HL-60/S4 (cell line): ENCODE measurements around the gene HAGH.

ENCODE experiments used
- in situ Hi-C: fragments of 300-500 bp; cut with MboI; formaldehyde crosslinking; loops from 2 replicates; pipeline ENCODE4 v1.14.3; 2022; ENCODE audit warnings: low sequenced_read_pairs

Gene HAGH

GRCh38 chr16:1789643-1790045 lies 37.0 kb downstream of the HAGH start:
- in situ Hi-C loops = no loop called here

- in situ Hi-C loops = no loop called here
Measured at GRCh38 chr16:1788708-1789100, 37.9 kb downstream of the HAGH start.

GRCh38 chr16:1788095-1788707 lies 38.4 kb downstream of the HAGH start:
- in situ Hi-C loops = no loop called here

GRCh38 chr16:1787322-1788094 lies 39.1 kb downstream of the HAGH start:
- in situ Hi-C loops = no loop called here

- in situ Hi-C loops = no loop called here
Measured at GRCh38 chr16:1787056-1787321, 39.6 kb downstream of the HAGH start.

GRCh38 chr16:1786242-1787055 lies 40.2 kb downstream of the HAGH start:
- in situ Hi-C loops = no loop called here

GRCh38 chr16:1785846-1786170 lies 40.8 kb downstream of the HAGH start:
- in situ Hi-C loops = no loop called here

GRCh38 chr16:1784977-1785845 lies 41.4 kb downstream of the HAGH start:
- in situ Hi-C loops = no loop called here

GRCh38 chr16:1782408-1783264 lies 44.0 kb downstream of the HAGH start, which contains the start of the genes NUBP2 and SPSB3:
TSS of gene NUBP2 (plus strand) at chr16:1782960. CDS start at chr16:1783021, 61 bp downstream.
TSS of gene SPSB3 (minus strand) at chr16:1782571. CDS start at chr16:1781483, 1,088 bp downstream.
- in situ Hi-C loops = no loop called here

- in situ Hi-C loops = no loop called here
Measured at GRCh38 chr16:1781758-1782407, 44.7 kb downstream of the HAGH start.

- in situ Hi-C loops = no loop called here
Measured at GRCh38 chr16:1781254-1781653, 45.4 kb downstream of the HAGH start.

- in situ Hi-C loops = no loop called here
Measured at GRCh38 chr16:1780677-1781072, 46.0 kb downstream of the HAGH start.

GRCh38 chr16:1779741-1780676 lies 46.6 kb downstream of the HAGH start:
- in situ Hi-C loops = no loop called here

GRCh38 chr16:1779234-1779701 lies 47.4 kb downstream of the HAGH start:
- in situ Hi-C loops = no loop called here

GRCh38 chr16:1778200-1779179 lies 48.1 kb downstream of the HAGH start:
- in situ Hi-C loops = no loop called here

GRCh38 chr16:1777375-1778199 lies 49.0 kb downstream of the HAGH start:
- in situ Hi-C loops = no loop called here
